Glomerular visceral epithelial cell (primary cell): Measurements from ENCODE around the gene DPYD.

Source experiments
- DNase-seq: peaks from one replicate; pipeline ENCODE4 v3.0.0-alpha.2; 2016; ENCODE audit errors: extremely low spot score

The DPYD gene

GRCh38 chr1:97841338-97841737, 79.5 kb downstream of the DPYD start:
- DNase-seq: no peak

- DNase-seq: no peak
Observed at GRCh38 chr1:97837161-97837560, 83.7 kb downstream of the DPYD start.

- DNase-seq: no peak
Observed at GRCh38 chr1:97834899-97835298, 85.9 kb downstream of the DPYD start.

- DNase-seq: no peak
Observed at GRCh38 chr1:97833881-97834280, 87.0 kb downstream of the DPYD start.

GRCh38 chr1:97832481-97832880, 88.4 kb downstream of the DPYD start:
- DNase-seq: no peak

GRCh38 chr1:97827887-97828286, 92.9 kb downstream of the DPYD start:
- DNase-seq: no peak

GRCh38 chr1:97826820-97827219, 94.0 kb downstream of the DPYD start:
- DNase-seq: no peak

- DNase-seq: no peak
Observed at GRCh38 chr1:97824624-97825023, 96.2 kb downstream of the DPYD start.

GRCh38 chr1:97824200-97824599, 96.6 kb downstream of the DPYD start:
- no peak for DNase-seq

- DNase-seq: peak; percentile 24
Observed at GRCh38 chr1:97820470-97821188, 100.2 kb downstream of the DPYD start.

GRCh38 chr1:97816927-97817326, 103.9 kb downstream of the DPYD start:
- DNase-seq: no peak

- no peak for DNase-seq
Observed at GRCh38 chr1:97814804-97815203, 106.0 kb downstream of the DPYD start.

- DNase-seq: peak; percentile 3
Observed at GRCh38 chr1:97814121-97814520, 106.7 kb downstream of the DPYD start.

- no peak for DNase-seq
Observed at GRCh38 chr1:97812076-97812475, 108.8 kb downstream of the DPYD start.

GRCh38 chr1:97806996-97807520, 113.8 kb downstream of the DPYD start:
- DNase-seq: no peak

- DNase-seq: no peak
Observed at GRCh38 chr1:97806326-97806725, 114.5 kb downstream of the DPYD start.

GRCh38 chr1:97805093-97805492, 115.7 kb downstream of the DPYD start:
- DNase-seq: no peak

- DNase-seq: no peak
Observed at GRCh38 chr1:97803026-97803425, 117.8 kb downstream of the DPYD start.

- no peak for DNase-seq
Observed at GRCh38 chr1:97802011-97802410, 118.8 kb downstream of the DPYD start.

- no peak for DNase-seq
Observed at GRCh38 chr1:97797403-97798183, 123.2 kb downstream of the DPYD start.

- peak; percentile 11 for DNase-seq
Observed at GRCh38 chr1:97796711-97797110, 124.1 kb downstream of the DPYD start.

GRCh38 chr1:97792655-97793054, 128.2 kb downstream of the DPYD start:
- no peak for DNase-seq

GRCh38 chr1:97791251-97791650, 129.6 kb downstream of the DPYD start:
- DNase-seq: no peak
